Right atrium auricular region (tissue), 2 donors: Measurements from ENCODE around the gene HOXA1. TPM values are rescaled to one million over a fixed set of nuclear protein-coding genes. Genes with fewer than 3 reads are reported as not detected.

Source experiments
- DNase-seq: peaks from one replicate; pipeline ENCODE4 v3.0.0-alpha.2; 2019; ENCODE audit warnings: low spot score
- H3K27ac ChIP-seq, 2 donors: fragments of 200-600 bp; sonication (generic); 1 replicate in 1 of 2; 2 replicates in 1 of 2; pipeline ENCODE4 v1.5.1; 2016 to 2019
- H3K27me3 ChIP-seq, 2 donors: fragments of 200-600 bp; sonication (generic); one replicate each; pipeline versions ENCODE4 v1.5.1 to v1.6.0; 2017 to 2019
- H3K36me3 ChIP-seq: fragments of 200-600 bp; sonication (generic); one replicate; pipeline ENCODE4 v1.5.1; 2016
- H3K4me1 ChIP-seq, 2 donors: fragments of 200-600 bp; sonication (generic); one replicate each; pipeline versions ENCODE4 v1.5.1 to v1.6.0; 2017 to 2019
- H3K4me3 ChIP-seq, 2 donors: fragments of 200-600 bp; sonication (generic); 1 replicate in 1 of 2; 2 replicates in 1 of 2; pipeline ENCODE4 v1.5.1; 2017 to 2019; ENCODE audit warnings: mild to moderate bottlenecking in 1 of 2, moderate library complexity in 1 of 2
- H3K9me3 ChIP-seq, 2 donors: fragments of 200-600 bp; sonication (generic); one replicate each; pipeline ENCODE4 v1.5.1; 2019
- total RNA-seq, 2 donors: library from RNA; depleted of rRNA; stranded (reverse); fragments of >200 nt; gene quantifications; one replicate each; pipeline ENCODE4 v1.1.0, GENCODE V29; 2016
- TF ChIP-seq, protein P1 (sequence below), 2 donors: fragments of 200-600 bp; sonication (generic); IDR thresholded peaks; one replicate each; pipeline ENCODE4 v1.5.1; 2019; ENCODE audit warnings: antibody characterized with exemption in 2 of 2

Gene HOXA1
- total RNA-seq, result under 1 TPM in 1 of 2 donors, not detected in 1; 0.20 TPM

DNA sequence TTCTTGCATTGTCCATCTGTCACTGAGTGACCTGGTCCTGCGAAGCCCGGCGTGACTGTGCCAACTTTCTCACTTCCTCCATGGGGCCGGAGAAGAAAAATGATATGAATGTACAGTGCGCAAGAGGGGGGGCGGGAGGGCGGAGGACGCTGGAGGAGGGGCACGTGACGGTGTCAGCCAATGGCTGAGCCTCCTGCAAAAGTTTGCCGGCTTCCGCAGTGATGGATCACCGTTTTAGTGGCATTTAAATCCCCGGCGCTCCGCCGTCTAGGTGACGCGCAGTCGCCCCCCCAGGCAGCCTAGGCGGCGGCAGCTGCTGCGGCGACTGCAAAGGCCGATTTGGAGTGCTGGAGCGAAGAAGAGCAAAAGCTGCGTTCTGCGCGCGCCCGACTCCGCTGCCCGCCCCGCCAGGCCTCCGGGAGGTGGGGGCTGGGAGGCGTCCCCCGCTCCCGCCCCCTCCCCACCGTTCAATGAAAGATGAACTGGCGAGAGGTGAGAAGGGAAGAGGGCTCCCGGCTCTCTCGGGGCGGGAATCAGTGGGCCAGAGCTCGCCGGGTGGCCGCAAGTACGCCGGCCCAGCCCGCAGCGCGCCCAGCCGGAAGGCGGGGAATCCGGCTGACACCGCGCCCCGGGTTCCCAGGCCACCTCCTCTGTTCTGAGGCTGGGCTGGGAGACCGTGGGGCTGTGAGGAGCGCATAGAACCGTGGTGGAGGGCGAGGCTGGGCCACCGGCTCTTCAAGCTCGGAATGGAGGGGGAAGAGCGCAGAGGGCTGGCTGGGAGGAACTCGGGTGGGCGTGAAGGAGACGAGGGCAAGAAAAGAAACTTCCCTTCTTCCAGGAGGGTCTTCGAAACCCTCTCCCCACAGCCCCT lies at the start of gene HOXA1:
Gene HOXA1 (minus strand): TSS at position 104 of the 871 bp plus-strand sequence. CDS start 88 bp downstream, at position 16.
- no peaks in the 10 kb centered on the region for H3K36me3 ChIP-seq
- H3K27me3 ChIP-seq, result peaks cover 32 to 47% of the 10 kb centered on the region in 2 donors
- TF ChIP-seq, protein P1, sequence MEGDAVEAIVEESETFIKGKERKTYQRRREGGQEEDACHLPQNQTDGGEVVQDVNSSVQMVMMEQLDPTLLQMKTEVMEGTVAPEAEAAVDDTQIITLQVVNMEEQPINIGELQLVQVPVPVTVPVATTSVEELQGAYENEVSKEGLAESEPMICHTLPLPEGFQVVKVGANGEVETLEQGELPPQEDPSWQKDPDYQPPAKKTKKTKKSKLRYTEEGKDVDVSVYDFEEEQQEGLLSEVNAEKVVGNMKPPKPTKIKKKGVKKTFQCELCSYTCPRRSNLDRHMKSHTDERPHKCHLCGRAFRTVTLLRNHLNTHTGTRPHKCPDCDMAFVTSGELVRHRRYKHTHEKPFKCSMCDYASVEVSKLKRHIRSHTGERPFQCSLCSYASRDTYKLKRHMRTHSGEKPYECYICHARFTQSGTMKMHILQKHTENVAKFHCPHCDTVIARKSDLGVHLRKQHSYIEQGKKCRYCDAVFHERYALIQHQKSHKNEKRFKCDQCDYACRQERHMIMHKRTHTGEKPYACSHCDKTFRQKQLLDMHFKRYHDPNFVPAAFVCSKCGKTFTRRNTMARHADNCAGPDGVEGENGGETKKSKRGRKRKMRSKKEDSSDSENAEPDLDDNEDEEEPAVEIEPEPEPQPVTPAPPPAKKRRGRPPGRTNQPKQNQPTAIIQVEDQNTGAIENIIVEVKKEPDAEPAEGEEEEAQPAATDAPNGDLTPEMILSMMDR (IDR thresholded peaks at IDR 0.05), result no peak
- peak within 1 kb of the TSS; percentile 68 to 85 for H3K27ac ChIP-seq
- peak; percentile 71 for DNase-seq
- H3K4me1 ChIP-seq, result peaks cover 0 to 35% of the 10 kb centered on the region in 2 donors
- H3K9me3 ChIP-seq, result no peaks in the 10 kb centered on the region
- peak within 1 kb of the TSS; percentile 58 to 65 for H3K4me3 ChIP-seq

DNA sequence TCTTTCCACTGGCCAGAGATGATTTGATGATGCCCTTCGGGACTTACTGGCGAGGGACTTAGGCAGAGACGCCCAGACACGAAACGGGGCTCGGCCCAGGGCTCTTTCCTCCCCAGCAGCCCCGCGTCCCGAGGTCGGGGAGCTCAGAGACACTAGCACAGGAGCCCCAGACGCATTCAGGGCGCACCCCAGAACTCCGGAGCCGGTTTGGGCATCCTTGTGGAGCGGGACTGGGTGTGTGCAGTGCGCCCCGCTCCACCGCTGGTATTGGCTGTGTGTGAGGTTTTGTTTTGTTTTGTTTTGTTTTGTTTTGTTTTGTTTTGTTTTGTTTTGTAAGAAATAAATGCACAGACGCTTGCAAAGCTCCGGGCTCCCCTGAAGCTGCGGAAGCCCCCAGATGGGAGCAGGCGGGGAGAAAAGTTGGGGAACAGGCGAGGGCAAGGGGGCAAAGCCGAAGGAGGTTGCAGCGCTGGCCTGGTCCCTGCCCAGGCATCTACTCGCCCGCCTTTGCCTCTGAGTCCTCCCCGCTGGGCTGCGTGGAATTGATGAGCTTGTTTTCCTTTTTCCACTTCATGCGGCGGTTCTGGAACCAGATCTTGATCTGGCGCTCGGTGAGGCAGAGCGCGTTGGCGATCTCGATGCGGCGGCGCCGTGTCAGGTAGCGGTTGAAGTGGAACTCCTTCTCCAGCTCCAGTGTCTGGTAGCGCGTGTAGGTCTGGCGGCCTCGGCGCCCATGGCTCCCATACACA lies 49.5 kb upstream of the HOXA1 start:
- H3K4me1 ChIP-seq, result peaks cover 0 to 53% of the 10 kb centered on the region in 2 donors
- TF ChIP-seq, protein P1 (IDR thresholded peaks at IDR 0.05), result no peak
- H3K27ac ChIP-seq, result no peak overlapping the region
- no peak for DNase-seq
- no peaks in the 10 kb centered on the region for H3K36me3 ChIP-seq
- H3K4me3 ChIP-seq, result no peak overlapping the region
- H3K27me3 ChIP-seq, result peaks cover 53 to 90% of the 10 kb centered on the region in 2 donors
- H3K9me3 ChIP-seq, result no peaks in the 10 kb centered on the region

DNA sequence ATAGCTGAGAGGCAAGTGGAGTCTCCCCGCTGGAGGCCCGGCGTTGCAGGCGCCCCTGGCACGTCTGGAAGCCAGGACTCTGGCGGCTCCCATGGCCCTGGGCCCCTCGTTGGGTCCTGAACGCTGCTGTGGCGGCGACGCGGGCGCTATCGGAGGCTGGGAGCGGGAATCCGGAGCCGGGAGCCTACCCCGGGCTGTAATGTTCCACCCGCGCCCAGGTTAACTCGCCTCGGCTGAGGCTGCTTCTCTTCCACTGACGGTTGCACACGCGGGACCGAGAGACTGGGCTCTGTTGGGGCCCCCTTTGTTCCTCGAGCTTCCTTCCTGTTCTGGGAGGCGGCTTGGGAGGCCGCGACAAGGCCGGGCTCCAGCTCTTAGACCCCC lies 49.0 kb upstream of the HOXA1 start:
- no peaks in the 10 kb centered on the region for H3K9me3 ChIP-seq
- H3K36me3 ChIP-seq, result no peaks in the 10 kb centered on the region
- H3K4me1 ChIP-seq, result peaks cover 0 to 52% of the 10 kb centered on the region in 2 donors
- peaks cover 53 to 91% of the 10 kb centered on the region in 2 donors for H3K27me3 ChIP-seq
- H3K4me3 ChIP-seq, result no peak overlapping the region
- TF ChIP-seq, protein P1 (IDR thresholded peaks at IDR 0.05), result no peak
- DNase-seq, result no peak
- H3K27ac ChIP-seq, result no peak overlapping the region

DNA sequence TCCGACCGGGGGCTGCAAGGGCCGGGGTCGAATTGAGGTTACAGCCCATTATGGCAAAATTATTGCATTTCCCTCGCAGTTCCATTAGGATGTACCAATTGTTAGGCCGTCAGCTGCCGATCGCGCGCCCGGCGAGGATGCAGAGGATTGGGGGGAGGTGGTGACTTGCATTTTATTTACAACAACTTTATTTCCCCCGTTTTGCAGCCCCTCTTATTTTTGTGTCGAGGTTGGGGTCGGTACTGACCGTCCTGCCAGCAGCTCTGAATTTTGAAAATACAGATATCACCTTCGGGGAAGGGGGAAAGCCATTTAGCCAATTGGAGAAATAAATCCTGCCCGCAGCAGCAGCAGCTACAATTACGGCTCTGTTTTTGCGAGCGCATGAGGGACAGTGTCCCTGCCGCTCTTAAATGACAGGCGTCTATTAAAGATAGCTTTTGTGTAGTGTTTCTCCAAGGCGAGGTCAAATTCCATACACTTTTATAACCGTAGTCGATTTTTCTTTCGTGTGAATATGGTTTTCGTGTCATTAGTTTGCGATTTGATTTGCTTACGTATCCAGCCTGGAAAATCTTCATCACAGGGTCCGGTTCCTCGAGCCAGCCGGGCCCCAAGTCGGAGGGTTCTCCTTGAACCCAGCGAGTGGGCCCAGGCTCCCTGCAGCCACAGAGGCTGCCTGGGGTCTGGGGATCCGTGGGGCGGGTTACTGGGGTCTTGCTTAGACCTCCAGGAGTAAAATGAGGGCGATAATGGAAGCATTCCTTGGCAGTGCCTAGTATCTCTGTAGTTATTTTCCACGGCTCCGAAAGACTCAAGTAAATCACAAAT lies 48.4 kb upstream of the HOXA1 start:
- peak overlapping the region in 1 of 2 donors; percentile 55 for H3K4me3 ChIP-seq
- H3K9me3 ChIP-seq, result no peaks in the 10 kb centered on the region
- H3K27ac ChIP-seq, result no peak overlapping the region
- TF ChIP-seq, protein P1 (IDR thresholded peaks at IDR 0.05), result peak in 1 of 2 donors; percentile 37
- peaks cover 0 to 57% of the 10 kb centered on the region in 2 donors for H3K4me1 ChIP-seq
- no peaks in the 10 kb centered on the region for H3K36me3 ChIP-seq
- no peak for DNase-seq
- peaks cover 53 to 94% of the 10 kb centered on the region in 2 donors for H3K27me3 ChIP-seq
